AG04450 (cell line): Measurements from ENCODE around the gene NTM. TPM values are rescaled to one million over a fixed set of nuclear protein-coding genes. Genes with fewer than 3 reads are reported as not detected.

Source experiments
- CTCF ChIA-PET: fragments of 300-600, 350-600 bp; formaldehyde crosslinking; extraction: SDS; loops from one replicate; lab custom pipeline; 2022; ENCODE audit warnings: antibody characterized with exemption, inconsistent platforms; lab: Charles Lee
- POLR2A ChIA-PET: fragments of 350-600 bp; formaldehyde crosslinking; extraction: SDS; loops from one replicate; lab custom pipeline; 2021; ENCODE audit warnings: antibody characterized with exemption, inconsistent platforms; lab: Yijun Ruan, JAX
- DNase-seq: peaks from one replicate; pipeline ENCODE4 v3.0.0-alpha.2; 2011; ENCODE audit warnings: low read depth, low spot score
- H3K27ac ChIP-seq: one replicate; pipeline ENCODE4 v1.5.1; 2012; ENCODE audit warnings: low read depth, low read length, control low read depth
- H3K27me3 ChIP-seq: one replicate; pipeline ENCODE4 v1.6.0; 2012; ENCODE audit warnings: low read length; ENCODE audit not compliant: control insufficient read depth, insufficient read depth
- H3K4me3 ChIP-seq: 2 replicates; pipeline ENCODE4 v1.5.1; 2011; ENCODE audit warnings: mild to moderate bottlenecking, low read depth, low read length, control low read depth
- H3K9me3 ChIP-seq: 2 replicates; pipeline ENCODE4 v1.5.1; 2012; ENCODE audit warnings: low read length; ENCODE audit not compliant: control insufficient read depth, insufficient read depth
- polyA plus RNA-seq: library from polyadenylated mRNA; depleted of rRNA; stranded (reverse); fragments of >200 nt; gene quantifications from 2 replicates; pipeline ENCODE4 v1.2.3, GENCODE V29; 2011
- TF ChIP-seq, protein P1 (sequence below): IDR thresholded peaks from 2 replicates; pipeline ENCODE4 v1.5.1; 2011; ENCODE audit warnings: low read depth, low read length, control low read depth, inconsistent platforms

Gene NTM
- polyA plus RNA-seq, 1 experiment: 26.9 TPM

DNA sequence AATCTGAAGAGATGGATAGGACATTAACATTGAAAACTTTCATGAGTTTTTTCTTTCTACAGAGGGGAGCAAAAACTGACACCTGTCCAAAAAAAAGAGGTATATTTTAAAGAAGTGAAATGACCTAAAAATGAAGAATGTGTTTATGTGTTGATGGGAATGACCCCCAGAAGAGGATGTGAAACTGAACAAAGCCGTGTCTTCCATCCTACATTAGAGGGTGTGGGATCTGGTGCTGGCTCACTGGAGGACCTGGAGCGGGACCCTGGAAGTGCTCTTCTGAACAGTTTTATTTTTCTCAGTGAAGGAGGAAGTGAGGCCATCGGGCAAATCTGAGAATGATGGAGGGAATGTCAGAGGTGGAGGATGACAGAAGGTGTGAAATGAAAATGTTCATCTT lies 470.1 kb downstream of the NTM start:
- H3K27me3 ChIP-seq: peaks cover 14% of the 10 kb centered on the region
- H3K4me3 ChIP-seq: no peak overlapping the region
- POLR2A ChIA-PET: no interaction called here
- no peak for DNase-seq
- TF ChIP-seq, protein P1, sequence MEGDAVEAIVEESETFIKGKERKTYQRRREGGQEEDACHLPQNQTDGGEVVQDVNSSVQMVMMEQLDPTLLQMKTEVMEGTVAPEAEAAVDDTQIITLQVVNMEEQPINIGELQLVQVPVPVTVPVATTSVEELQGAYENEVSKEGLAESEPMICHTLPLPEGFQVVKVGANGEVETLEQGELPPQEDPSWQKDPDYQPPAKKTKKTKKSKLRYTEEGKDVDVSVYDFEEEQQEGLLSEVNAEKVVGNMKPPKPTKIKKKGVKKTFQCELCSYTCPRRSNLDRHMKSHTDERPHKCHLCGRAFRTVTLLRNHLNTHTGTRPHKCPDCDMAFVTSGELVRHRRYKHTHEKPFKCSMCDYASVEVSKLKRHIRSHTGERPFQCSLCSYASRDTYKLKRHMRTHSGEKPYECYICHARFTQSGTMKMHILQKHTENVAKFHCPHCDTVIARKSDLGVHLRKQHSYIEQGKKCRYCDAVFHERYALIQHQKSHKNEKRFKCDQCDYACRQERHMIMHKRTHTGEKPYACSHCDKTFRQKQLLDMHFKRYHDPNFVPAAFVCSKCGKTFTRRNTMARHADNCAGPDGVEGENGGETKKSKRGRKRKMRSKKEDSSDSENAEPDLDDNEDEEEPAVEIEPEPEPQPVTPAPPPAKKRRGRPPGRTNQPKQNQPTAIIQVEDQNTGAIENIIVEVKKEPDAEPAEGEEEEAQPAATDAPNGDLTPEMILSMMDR: no peak
- CTCF ChIA-PET: interaction anchor here (0.6 kb wide), 1 partner anchor 442 kb away, joined by 4 read pairs; no protein-coding TSS in a partner anchor
- H3K9me3 ChIP-seq: no peaks in the 10 kb centered on the region
- H3K27ac ChIP-seq: no peak overlapping the region

DNA sequence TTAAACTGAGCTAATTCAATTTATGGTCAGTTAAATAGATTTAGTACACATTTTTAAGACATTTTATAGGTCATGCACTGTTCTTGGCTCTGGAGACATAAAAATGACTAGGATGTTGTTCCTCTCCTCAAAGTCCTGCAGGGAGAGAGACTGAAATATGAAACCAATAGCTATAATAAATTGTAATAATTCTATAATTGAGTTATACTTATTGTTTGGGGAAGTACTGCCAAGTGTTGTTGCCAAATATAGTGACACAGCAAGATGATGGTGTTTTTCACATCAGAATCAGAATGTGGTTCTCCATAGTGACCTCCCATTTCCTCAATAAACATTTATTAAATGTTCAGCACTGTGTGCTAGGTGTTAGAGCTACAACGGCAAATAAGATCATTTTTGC lies 470.6 kb downstream of the NTM start:
- ChIA-PET POLR2A (no interaction called here), CTCF (interaction anchor here (0.7 kb wide), 1 partner anchor 167 kb away, joined by 3 read pairs; no protein-coding TSS in a partner anchor)
- H3K27ac ChIP-seq: no peak overlapping the region
- peaks cover 14% of the 10 kb centered on the region for H3K27me3 ChIP-seq
- TF ChIP-seq, protein P1: no peak
- no peak overlapping the region for H3K4me3 ChIP-seq
- no peaks in the 10 kb centered on the region for H3K9me3 ChIP-seq
- no peak for DNase-seq

DNA sequence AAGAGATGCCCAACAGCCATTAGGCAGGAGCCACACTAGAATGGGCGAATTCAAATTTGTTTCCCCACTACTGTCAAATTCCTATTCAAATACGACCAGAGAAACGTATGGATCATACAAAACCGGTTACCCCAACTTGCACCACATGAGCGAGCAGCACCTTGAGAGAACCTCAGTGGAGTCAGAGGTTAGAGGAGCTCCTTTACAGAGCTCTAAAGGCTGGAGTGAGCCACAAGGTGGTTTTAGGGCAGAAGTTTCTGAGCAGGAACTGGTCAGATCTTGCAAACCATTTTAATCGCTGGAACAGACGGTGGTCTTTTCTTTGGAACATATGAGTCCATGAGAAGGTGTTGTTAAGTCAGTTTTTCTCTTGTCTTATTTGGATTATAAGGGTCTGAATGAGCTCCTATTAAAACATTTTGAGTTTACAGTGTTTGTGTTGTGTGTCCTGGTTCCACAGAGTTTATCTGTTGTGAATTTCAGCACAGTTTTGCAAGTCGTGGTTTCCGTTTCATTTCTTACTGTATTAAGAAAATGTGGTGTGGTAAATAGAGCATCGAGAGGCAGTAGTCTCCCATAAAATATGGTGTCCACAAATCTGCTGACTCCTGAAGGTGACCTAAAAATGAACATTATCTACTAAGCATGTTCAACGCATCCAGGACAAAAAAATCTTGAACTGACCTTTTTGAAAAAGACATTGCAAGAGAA lies 471.7 kb downstream of the NTM start:
- ChIA-PET POLR2A (no interaction called here), CTCF (interaction anchor here (0.7 to 1.4 kb wide), 3 partner anchors 13 to 147 kb away, joined by 3 to 5 read pairs (median 3); no protein-coding TSS in a partner anchor)
- no peak overlapping the region for H3K4me3 ChIP-seq
- TF ChIP-seq, protein P1: no peak
- H3K9me3 ChIP-seq: no peaks in the 10 kb centered on the region
- H3K27ac ChIP-seq: no peak overlapping the region
- H3K27me3 ChIP-seq: peaks cover 17% of the 10 kb centered on the region
- no peak for DNase-seq

DNA sequence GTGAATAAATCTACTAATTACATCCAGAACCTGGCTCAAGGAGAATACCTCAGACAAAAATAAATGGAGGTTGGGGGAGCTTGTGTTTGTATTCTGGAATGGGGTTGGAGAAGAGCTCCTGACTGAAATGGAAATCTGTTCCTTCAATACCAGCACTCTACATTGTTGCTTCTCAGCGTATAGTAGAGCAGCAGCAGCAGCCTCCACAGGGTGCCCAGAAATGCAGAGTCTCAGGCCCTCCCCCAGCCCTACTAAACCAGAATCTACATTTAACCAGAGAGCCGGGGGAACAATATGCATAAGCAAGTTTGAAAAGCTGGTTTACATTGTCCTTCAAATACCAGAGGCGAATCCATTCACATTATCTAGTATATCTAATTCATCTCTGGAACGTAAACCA lies 474.8 kb downstream of the NTM start:
- POLR2A ChIA-PET: no interaction called here

More for the DNA sequence above, 474.8 kb downstream of the NTM start:
- Histone ChIP-seq H3K9me3 (no peaks in the 10 kb centered on the region), H3K27me3 (peaks cover 21% of the 10 kb centered on the region), H3K4me3 (no peak overlapping the region), H3K27ac (no peak overlapping the region)
- no peak for DNase-seq
- TF ChIP-seq, protein P1: no peak
- CTCF ChIA-PET: interaction anchor here (0.6 to 1.4 kb wide), 2 partner anchors 97 to 282 kb away, joined by 3 read pairs; no protein-coding TSS in a partner anchor
